GM19324 (cell line): ENCODE results near the gene HSD3B7.
"Not testable (repeated sequence)": the region's sequence is repeated elsewhere in the genome, so short reads cannot be mapped to it uniquely, and the experiment has no call there.

Experiments
- ATAC-seq: cut with Tn5 transposase; IDR thresholded peaks from one replicate; pipeline ENCODE4 v1.9.1; 2021; ENCODE audit warnings: mild to moderate bottlenecking, moderate library complexity; ENCODE audit not compliant: unreplicated experiment, low FRiP score

The HSD3B7 gene

DNA sequence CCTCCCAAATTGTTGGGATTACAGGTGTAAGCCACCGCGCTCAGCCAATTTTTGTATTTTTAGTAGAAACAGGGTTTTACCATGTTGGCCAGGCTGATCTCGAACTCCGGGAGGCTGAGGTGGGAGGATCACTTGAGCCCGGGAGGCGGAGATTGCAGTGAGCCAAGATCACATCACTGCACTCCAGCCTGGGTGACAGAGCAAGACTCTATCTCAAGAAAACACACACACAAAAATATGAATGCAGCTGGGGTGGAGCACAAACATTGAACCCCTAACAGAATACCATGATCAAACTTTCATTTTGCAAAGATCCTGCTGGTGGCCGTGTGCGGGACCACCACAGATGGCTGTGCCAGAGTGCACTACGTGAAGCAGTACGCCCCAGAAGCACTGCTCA, 32.7 kb downstream of the HSD3B7 start:
- not testable (repeated sequence) for ATAC-seq

DNA sequence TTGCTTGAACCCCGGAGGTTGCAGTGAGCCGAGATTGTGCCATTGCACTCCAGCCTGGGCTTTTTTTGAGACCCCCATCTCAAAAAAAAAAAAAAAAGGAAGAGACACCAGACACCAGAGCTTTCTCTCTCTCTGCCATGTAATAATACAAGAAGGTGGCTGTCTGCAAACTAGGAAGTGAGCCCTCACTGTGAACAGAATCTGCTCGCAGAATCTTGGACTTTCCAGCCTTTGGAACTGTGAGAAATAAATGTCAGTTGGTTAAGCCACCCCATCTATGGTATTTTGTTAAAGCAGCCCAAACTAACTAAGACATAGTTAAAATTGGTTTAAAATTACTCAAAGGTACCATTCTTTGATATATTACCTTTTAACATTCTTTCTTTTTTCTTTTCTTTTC, 35.5 kb downstream of the HSD3B7 start:
- ATAC-seq = no peak

DNA sequence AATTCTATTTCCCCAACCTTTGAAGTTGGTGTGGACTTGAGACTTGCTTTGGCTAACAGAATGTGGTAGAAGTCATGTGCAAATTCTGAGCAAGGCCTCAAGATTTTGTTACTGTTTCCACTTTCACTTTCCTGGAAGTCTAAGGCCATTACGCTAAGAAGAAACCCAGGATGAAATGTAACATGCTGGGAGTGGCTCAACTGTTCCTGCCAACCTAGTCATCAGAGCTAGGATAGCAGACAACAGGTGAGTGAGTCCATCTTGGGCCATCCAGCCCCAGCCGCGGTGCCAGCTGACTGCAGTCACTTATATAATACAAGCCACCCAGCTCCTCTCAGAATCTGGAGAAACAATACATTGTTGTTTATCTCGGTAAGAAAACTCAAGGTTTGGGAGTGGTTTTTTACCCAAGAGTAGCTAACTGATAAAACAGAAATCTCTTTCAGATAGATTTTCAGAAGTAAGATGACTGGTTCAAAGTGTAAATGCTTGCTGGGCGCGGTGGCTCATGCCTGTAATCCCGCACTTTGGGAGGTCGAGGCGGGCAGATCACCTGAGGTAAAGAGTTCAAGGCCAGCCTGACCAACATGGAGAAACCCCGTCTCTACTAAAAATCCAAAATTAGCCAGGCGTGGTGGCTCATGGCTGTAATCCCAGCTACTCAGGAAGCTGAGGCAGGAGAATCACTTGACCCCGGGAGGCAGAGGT, 37.7 kb downstream of the HSD3B7 start:
- ATAC-seq = no peak

- ATAC-seq = no peak
These were observed 38.2 kb downstream of the HSD3B7 start for GRCh38 chr16:31023252-31023602.

GRCh38 chr16:31023627-31024226, 38.7 kb downstream of the HSD3B7 start:
- no peak for ATAC-seq

- ATAC-seq = no peak
These were observed 40.3 kb downstream of the HSD3B7 start for GRCh38 chr16:31025339-31025738.

DNA sequence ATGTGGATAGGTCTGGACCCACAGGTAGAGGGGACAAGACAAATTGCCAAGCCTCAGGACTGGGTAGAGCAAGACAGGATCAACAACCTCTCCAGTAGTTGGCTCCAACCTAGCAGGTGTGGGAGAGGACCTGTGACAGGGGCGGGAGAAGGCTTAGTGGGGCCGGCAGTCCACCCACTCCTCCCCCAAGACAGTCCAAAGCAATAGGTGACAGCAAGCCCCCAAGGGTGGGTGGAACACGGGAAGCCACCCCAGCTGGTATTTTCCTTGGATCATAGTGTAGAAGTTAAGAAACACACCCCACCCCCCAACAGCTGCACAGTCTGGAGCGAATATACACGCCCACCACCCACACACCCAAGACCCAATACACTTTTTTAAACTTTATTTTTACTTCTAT, 44.3 kb downstream of the HSD3B7 start:
- no peak for ATAC-seq

DNA sequence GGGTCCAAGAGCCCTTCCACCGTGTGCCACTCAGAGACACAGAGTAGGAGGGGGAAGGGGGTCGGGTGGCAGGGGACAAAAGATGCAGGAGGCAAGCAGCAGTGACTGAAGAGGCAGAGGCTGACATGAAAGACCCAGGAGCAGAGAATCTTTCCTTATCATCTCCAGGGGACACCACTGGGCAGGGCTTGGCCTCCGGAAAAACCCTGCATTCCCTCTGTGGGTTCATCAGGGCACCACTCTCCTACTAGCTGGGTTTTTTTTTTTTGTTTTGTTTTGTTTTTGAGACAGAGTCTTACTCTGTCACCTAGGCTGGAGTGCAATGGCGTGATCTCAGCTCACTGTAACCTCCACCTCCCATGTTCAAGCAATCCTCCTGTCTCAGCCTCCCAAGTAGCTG, 46.3 kb downstream of the HSD3B7 start:
- no peak for ATAC-seq

GRCh38 chr16:31032736-31033708, 48.0 kb downstream of the HSD3B7 start, which contains the start of gene STX4:
Gene STX4, plus strand, starts transcription at chr16:31033558. Its CDS starts 248 bp downstream, at chr16:31033806.
- ATAC-seq = peak; percentile 90

DNA sequence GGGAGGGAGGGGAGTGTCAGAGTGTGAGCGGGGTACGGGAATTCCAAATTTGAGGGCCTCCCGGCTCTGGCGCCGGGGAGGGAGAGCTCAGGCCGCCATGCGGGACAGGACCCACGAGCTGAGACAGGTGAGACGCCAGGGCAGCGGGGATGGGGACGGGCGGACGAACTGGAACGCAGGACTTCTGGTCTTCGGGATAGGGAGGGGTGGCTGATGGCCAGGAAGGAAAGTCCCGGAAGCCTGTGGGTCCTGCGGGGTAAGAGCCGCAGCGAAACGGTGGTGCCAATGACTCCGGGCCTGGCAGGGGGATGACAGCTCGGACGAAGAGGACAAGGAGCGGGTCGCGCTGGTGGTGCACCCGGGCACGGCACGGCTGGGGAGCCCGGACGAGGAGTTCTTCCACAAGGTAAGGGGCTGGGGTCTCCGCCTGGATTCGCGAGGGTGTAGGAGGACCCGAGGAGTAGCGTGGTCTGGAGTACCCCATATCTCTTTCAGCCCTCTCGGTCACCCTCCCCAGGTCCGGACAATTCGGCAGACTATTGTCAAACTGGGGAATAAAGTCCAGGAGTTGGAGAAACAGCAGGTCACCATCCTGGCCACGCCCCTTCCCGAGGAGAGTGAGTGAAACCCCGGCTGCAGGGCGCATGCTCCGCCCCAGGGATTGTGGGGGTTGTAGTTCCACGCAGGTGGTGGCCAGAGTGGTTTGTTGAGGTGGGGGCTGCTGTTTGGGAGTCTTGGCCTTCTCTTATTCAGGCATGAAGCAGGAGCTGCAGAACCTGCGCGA, 48.9 kb downstream of the HSD3B7 start:
- peak; percentile 28 for ATAC-seq

- ATAC-seq = no peak
These were observed 51.7 kb downstream of the HSD3B7 start for GRCh38 chr16:31036691-31037090.
